Spinal cord (tissue), 10 donors: ENCODE measurements around the gene CMSS1. TPM values are rescaled to one million over a fixed set of nuclear protein-coding genes. Genes with fewer than 3 reads are reported as not detected.

Experiments
- DNase-seq, 6 donors: peaks; one replicate each; pipeline versions ENCODE4 v3.0.0 to v3.0.0-alpha.2; 2013 to 2015; ENCODE audit warnings: low spot score in 6 of 6, low read depth in 4 of 6
- H3K27ac ChIP-seq: one replicate; pipeline ENCODE4 v1.5.1; 2013; ENCODE audit warnings: low read depth, low read length, control low read depth
- H3K27me3 ChIP-seq: one replicate; pipeline ENCODE4 v1.6.1; 2013; ENCODE audit warnings: low read length; ENCODE audit not compliant: control insufficient read depth, insufficient read depth
- H3K36me3 ChIP-seq: one replicate; pipeline ENCODE4 v1.6.1; 2013; ENCODE audit warnings: low read length; ENCODE audit not compliant: control insufficient read depth, insufficient read depth
- H3K4me1 ChIP-seq: one replicate; pipeline ENCODE4 v1.6.1; 2013; ENCODE audit warnings: low read length; ENCODE audit not compliant: control insufficient read depth, insufficient read depth
- H3K4me3 ChIP-seq: one replicate; pipeline ENCODE4 v1.5.1; 2013; ENCODE audit warnings: low read depth, low read length, control low read depth
- H3K9me3 ChIP-seq: one replicate; pipeline ENCODE4 v1.6.1; 2013; ENCODE audit warnings: low read length; ENCODE audit not compliant: control insufficient read depth, insufficient read depth
- WGBS: methylation state at CpG from one replicate; pipeline ENCODE4 v1.1.5; 2013; ENCODE audit warnings: missing lambda C conversion rate; ENCODE audit not compliant: insufficient coverage; 5-methylcytosine and 5-hydroxymethylcytosine counted together
- polyA plus RNA-seq, 2 donors: library from polyadenylated mRNA; unstranded; fragments of 120-200 nt; gene quantifications; one replicate each; pipeline ENCODE4 v1.2.1, GENCODE V29; 2013; ENCODE audit not compliant: insufficient read length in 2 of 2
- total RNA-seq, 2 donors: library from RNA; depleted of rRNA in 1 of 2; stranded (reverse); fragments of 120-200 nt in 1 of 2; fragments of >200 nt in 1 of 2; gene quantifications; one replicate each; pipeline versions ENCODE4 v1.2.3 to v1.2.4, GENCODE V29; 2013 to 2014
- donor health status: healthy.

CMSS1 gene
- total and polyA plus RNA-seq, 4 donors, result 19.9 to 50.4 (median 36.3) TPM

- WGBS, result no CpG with 5 or more reads among the region's 4 CpGs
- Histone ChIP-seq H3K27me3 (peaks cover 31% of the 10 kb centered on the region), H3K36me3 (no peaks in the 10 kb centered on the region), H3K9me3 (no peaks in the 10 kb centered on the region), H3K27ac (no peak overlapping the region), H3K4me3 (no peak overlapping the region), H3K4me1 (no peaks in the 10 kb centered on the region)
- DNase-seq, result no peak
Measured at GRCh38 chr3:99877031-99877579, 59.4 kb downstream of the CMSS1 start.

GRCh38 chr3:99878005-99878404 lies 60.3 kb downstream of the CMSS1 start:
- H3K27me3 ChIP-seq, result peaks cover 30% of the 10 kb centered on the region
- no peaks in the 10 kb centered on the region for H3K4me1 ChIP-seq
- no peak overlapping the region for H3K27ac ChIP-seq
- H3K4me3 ChIP-seq, result no peak overlapping the region
- no peaks in the 10 kb centered on the region for H3K9me3 ChIP-seq
- no peak for DNase-seq
- H3K36me3 ChIP-seq, result no peaks in the 10 kb centered on the region
- WGBS, result no CpG with 5 or more reads among the region's 1 CpG

GRCh38 chr3:99879275-99879674 lies 61.6 kb downstream of the CMSS1 start:
- no peaks in the 10 kb centered on the region for H3K9me3 ChIP-seq
- WGBS, result 100% methylated on average over 1 of the region's 2 CpGs
- H3K27me3 ChIP-seq, result peaks cover 20% of the 10 kb centered on the region
- no peaks in the 10 kb centered on the region for H3K36me3 ChIP-seq
- H3K4me3 ChIP-seq, result no peak overlapping the region
- no peak for DNase-seq
- no peak overlapping the region for H3K27ac ChIP-seq
- no peaks in the 10 kb centered on the region for H3K4me1 ChIP-seq

GRCh38 chr3:99881121-99881524 lies 63.5 kb downstream of the CMSS1 start:
- H3K4me1 ChIP-seq, result no peaks in the 10 kb centered on the region
- no peak overlapping the region for H3K27ac ChIP-seq
- H3K9me3 ChIP-seq, result no peaks in the 10 kb centered on the region
- no peak for DNase-seq
- H3K36me3 ChIP-seq, result no peaks in the 10 kb centered on the region
- WGBS, result 57% methylated on average over 1 of the region's 2 CpGs
- H3K4me3 ChIP-seq, result no peak overlapping the region
- peaks cover 5% of the 10 kb centered on the region for H3K27me3 ChIP-seq

- no peaks in the 10 kb centered on the region for H3K9me3 ChIP-seq
- H3K27me3 ChIP-seq, result no peaks in the 10 kb centered on the region
- DNase-seq, result no peak
- no peak overlapping the region for H3K4me3 ChIP-seq
- no peaks in the 10 kb centered on the region for H3K36me3 ChIP-seq
- no CpG with 5 or more reads among the region's 1 CpG for WGBS
- no peak overlapping the region for H3K27ac ChIP-seq
- H3K4me1 ChIP-seq, result no peaks in the 10 kb centered on the region
Measured at GRCh38 chr3:99882436-99883137, 64.9 kb downstream of the CMSS1 start.

- H3K36me3 ChIP-seq, result no peaks in the 10 kb centered on the region
- H3K27me3 ChIP-seq, result no peaks in the 10 kb centered on the region
- H3K27ac ChIP-seq, result no peak overlapping the region
- no peak for DNase-seq
- no CpG with 5 or more reads among the region's 2 CpGs for WGBS
- H3K4me3 ChIP-seq, result no peak overlapping the region
- no peaks in the 10 kb centered on the region for H3K9me3 ChIP-seq
- no peaks in the 10 kb centered on the region for H3K4me1 ChIP-seq
Measured at GRCh38 chr3:99883138-99883461, 65.4 kb downstream of the CMSS1 start.

GRCh38 chr3:99883693-99884092 lies 66.0 kb downstream of the CMSS1 start:
- H3K27me3 ChIP-seq, result no peaks in the 10 kb centered on the region
- H3K9me3 ChIP-seq, result no peaks in the 10 kb centered on the region
- no peak overlapping the region for H3K27ac ChIP-seq
- DNase-seq, result no peak
- no peak overlapping the region for H3K4me3 ChIP-seq
- no peaks in the 10 kb centered on the region for H3K36me3 ChIP-seq
- no CpG with 5 or more reads among the region's 1 CpG for WGBS
- H3K4me1 ChIP-seq, result no peaks in the 10 kb centered on the region

- no peak for DNase-seq
- no peak overlapping the region for H3K4me3 ChIP-seq
- no peak overlapping the region for H3K27ac ChIP-seq
- H3K9me3 ChIP-seq, result no peaks in the 10 kb centered on the region
- WGBS, result 60% methylated on average over 1 of the region's 2 CpGs
- H3K27me3 ChIP-seq, result no peaks in the 10 kb centered on the region
- H3K36me3 ChIP-seq, result no peaks in the 10 kb centered on the region
- no peaks in the 10 kb centered on the region for H3K4me1 ChIP-seq
Measured at GRCh38 chr3:99884484-99884883, 66.8 kb downstream of the CMSS1 start.

GRCh38 chr3:99885085-99885484 lies 67.4 kb downstream of the CMSS1 start:
- no peaks in the 10 kb centered on the region for H3K27me3 ChIP-seq
- no peak for DNase-seq
- WGBS, result no CpG with 5 or more reads among the region's 1 CpG
- H3K4me1 ChIP-seq, result no peaks in the 10 kb centered on the region
- no peaks in the 10 kb centered on the region for H3K9me3 ChIP-seq
- H3K36me3 ChIP-seq, result no peaks in the 10 kb centered on the region
- no peak overlapping the region for H3K27ac ChIP-seq
- no peak overlapping the region for H3K4me3 ChIP-seq

GRCh38 chr3:99885851-99886250 lies 68.2 kb downstream of the CMSS1 start:
- no peaks in the 10 kb centered on the region for H3K4me1 ChIP-seq
- WGBS, result no CpG with 5 or more reads among the region's 3 CpGs

More at GRCh38 chr3:99885851-99886250, 68.2 kb downstream of the CMSS1 start:
- Histone ChIP-seq H3K36me3 (no peaks in the 10 kb centered on the region), H3K9me3 (no peaks in the 10 kb centered on the region), H3K4me3 (no peak overlapping the region), H3K27ac (no peak overlapping the region), H3K27me3 (no peaks in the 10 kb centered on the region)
- no peak for DNase-seq
